ENCODE results near the gene POR.
"Not testable (repeated sequence)": the region's sequence is repeated elsewhere in the genome, so short reads cannot be mapped to it uniquely, and the experiment has no call there.

The POR gene

DNA sequence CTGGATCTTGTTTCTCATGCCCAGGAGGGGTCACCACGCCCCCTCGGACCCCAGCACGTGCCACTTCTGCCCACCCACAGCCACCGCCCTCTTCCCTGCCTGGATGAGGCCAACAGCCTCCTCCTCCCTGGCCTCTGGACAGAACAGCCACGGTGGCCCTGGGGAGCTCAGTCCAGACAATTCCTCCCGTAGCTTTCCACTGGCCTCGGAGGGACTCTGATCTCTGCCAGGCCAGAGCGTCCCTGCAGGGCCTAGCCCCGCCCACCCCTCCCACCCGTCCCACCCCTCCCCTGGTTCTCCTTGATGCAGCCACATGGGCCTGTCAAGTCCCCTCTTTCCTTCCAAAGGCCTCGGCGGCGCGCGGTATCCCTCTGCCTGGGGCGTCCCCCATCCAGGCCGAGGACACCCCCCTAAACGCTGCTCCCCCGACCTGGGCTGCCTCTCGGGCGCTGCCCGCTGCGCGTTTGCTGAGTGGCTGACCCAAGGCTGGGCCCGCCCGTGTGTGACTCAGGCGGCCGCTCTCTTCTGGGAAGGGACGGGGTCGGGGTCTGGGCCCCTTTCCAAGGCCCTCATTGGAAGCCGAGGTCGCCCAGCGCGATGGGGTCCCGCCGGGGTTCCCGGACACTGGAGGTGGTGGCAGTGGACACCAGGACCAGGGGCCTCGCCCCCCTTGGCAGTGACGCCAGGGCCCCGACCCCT, 78.9 kb downstream of the POR start:
- DNase-seq, result peak; percentile 3

DNA sequence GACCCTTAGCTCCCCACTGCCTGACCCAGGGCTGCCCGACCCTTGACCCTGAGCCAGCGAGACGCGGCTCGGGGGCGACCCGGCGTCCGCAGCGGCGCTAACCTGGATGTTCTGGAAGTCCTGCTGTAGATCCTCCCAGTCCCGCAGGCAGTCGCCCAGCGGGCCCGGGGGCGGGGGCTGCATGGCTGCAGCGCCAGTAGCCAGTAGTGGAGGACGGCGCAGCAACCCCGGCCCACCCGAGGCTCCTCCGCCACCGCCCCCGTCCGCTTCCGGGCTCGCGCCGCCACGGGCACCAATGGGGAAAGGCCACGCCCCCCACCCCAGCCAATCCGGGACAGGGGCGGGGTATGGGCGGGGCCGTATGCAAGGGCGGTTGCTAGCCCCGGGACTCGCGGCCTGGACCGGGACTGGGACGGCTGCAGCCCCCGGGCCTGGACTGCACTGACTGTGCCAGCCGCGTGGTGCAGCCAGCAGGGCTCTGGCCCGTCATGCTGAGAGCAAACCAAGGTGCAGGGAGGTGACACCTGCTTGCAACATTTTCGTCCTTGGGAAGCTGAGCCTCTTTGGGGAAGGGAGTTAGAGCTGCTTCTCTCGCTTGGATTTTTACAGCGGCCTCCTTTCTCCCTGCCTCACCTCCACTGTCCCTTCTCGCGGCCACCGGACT, 79.6 kb downstream of the POR start, which contains the start of gene TMEM120A:
Gene TMEM120A, minus strand, starts transcription at position 208 of the 664 bp plus-strand sequence. Its CDS starts 25 bp downstream, at position 183.
- peak; percentile 85 for DNase-seq

GRCh38 chr7:75995052-75995471, 80.1 kb downstream of the POR start:
- no peak for DNase-seq

DNA sequence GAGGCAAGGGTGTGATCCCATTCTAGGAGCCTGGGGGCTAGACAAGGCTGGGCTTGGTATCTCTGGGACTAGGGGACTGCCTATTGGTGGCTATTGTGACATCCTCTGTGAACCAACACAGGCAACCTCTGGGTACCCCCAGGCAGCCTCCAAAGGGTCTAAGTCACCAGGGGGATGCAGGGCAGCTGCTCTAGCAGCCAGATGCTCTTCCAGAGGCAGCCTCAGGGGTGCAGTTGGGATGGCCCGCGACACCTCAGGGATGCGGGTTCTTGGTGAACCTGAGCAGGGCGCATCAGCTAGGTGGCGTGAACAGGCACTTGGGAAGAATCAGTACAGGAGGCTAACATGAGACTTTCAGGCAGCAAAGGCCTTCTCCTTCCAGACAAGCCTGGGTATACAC, 81.0 kb downstream of the POR start:
- DNase-seq, result no peak

DNA sequence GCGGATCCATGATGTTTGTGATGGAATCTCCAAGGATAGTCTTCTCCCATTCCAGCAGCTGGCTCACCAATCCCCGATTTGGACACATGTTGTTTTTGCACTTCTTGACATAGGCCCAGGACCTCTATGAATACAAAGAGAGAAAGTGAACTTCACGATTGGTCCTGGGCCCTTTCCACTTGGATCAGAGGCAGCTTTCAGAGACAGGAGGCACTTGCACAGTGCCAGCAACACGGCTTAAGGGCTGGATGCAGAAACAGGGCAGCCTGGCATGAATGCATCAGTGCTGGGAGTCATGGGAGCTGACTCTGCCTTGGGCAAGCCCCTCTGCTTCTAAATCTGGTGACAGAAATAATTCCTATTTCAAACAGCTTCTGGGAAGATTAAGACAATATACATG, 81.5 kb downstream of the POR start:
- DNase-seq, result no peak

DNA sequence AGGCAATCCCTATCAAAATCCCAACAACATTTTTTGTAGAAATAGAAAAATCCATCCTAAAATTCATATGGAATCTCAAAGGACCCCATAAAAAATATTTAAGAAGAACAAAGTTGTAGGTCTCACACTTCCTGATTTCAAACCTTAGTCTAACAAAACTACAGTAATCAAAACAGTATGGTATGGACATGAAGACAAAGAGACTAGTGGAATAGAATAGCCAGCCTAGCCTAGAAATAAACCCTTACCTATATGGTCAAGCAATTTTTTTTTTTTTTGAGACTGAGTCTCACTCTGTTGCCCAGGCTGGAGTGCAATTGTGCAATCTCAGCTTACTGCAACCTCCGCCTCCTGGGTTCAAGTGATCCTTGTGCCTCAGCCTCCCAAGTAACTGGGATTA, 83.1 kb downstream of the POR start:
- DNase-seq, result no peak

- DNase-seq, result no peak
These were observed 85.6 kb downstream of the POR start for GRCh38 chr7:76000566-76000965.

DNA sequence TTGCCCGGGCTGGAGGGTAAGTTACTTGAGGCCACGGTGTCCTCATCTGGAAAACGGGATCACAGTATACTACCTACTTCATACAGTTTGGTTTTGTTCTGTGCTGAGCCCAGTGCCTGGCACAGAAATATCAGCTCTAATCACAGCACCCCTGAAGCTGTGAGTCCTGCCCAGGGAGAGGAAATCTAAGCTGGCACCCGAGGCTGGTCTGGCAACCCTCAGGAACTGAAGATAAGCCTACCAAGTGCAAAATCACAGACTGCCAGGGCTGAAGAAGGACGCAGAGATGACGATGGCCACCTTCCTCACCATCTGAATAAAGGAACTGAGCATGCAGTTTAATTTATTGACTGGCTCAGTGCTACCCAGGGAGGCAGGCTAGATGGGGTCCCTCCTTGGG, 87.2 kb downstream of the POR start:
- no peak for DNase-seq

- DNase-seq, result no peak
These were observed 87.9 kb downstream of the POR start for GRCh38 chr7:76002822-76003221.

GRCh38 chr7:76003351-76003750, 88.4 kb downstream of the POR start:
- DNase-seq, result no peak

- not testable (repeated sequence) for DNase-seq
These were observed 90.0 kb downstream of the POR start for GRCh38 chr7:76005004-76005403.

DNA sequence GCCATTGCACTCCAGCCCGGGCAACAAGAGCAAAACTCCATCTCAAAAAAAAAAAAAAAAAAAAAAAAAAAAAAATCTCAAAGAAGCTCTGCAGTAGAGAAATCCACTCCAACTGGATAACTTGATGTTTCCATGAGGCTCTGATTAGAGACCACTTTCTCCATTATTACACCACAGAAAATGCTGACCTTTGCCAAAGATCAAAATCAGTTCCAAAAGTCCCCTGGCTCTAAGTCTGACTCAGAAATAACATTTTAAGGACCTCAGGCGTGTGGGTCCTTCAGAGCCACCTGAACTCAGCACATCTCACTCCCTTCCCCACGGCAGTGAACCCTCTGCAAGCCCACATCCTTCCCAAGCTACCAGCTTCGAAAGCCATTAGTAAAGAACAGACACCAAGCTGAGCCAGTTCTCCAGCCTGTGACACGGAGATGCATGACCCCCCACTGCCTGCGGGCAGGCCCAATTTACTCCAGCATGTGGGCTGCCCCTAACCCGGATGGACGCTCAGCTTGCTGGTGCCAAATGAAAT, 93.3 kb downstream of the POR start:
- DNase-seq, result no peak

- DNase-seq, result no peak
These were observed 95.0 kb downstream of the POR start for GRCh38 chr7:76009672-76010600.

DNA sequence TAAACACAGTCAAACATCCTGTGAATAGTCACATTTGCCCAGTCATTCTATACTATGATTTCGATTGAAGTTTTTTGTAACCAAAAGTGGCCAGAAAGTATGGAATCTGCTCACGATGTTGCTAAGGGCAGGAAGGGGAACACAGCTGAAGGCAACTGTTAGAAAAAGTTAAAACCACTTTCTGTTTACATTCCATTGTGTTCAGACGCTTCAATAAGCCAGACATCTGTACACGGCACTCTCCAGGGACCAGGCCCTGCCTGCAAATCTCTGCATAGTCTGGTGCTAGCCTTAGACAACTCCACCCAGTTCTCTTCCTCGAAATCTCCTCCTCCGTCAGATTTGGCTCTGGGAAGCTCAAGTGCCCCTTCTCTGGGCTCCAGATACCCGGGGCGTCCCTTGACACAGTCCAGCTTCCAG, 96.5 kb downstream of the POR start:
- DNase-seq, result no peak

GRCh38 chr7:76016191-76016947, 101.4 kb downstream of the POR start:
- no peak for DNase-seq

GRCh38 chr7:76018520-76018919, 103.6 kb downstream of the POR start:
- not testable (repeated sequence) for DNase-seq

GRCh38 chr7:76020031-76020714, 105.2 kb downstream of the POR start:
- DNase-seq, result peak; percentile 60

DNA sequence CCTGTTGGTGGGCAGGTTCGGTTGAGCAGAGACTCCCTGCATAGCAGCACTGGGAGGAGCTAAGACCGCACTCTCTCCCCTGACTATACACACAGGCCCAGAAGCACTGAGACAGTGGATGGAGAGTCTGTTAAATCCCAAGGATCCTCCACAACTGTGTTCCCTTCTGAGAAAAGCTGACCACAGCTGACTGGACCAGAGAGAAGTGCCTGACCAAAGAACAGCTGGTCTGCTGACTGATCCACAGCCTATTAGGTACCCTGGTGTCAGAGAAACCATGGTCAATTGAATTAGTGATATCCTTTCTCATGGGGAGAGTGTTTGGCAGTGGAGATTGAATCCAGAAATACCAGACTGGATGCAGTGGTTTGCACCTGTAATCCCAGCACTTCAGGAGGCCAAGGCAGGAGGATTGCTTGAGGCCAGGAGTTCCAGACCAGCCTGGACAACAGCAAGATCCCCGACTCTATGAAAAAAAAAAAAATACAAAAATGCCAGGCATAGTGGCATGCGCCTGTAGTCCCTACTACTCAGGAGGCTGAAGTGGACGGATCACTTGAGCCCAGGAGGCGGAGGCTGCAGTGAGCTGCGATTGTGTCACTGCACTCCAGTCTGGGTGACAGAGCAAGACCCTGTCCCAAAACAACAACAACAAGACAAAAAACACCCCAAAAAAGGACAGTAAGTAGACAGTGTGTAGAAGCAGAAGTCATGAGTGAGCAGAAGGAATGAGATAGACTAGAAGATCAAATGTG, 107.2 kb downstream of the POR start:
- DNase-seq, result no peak

DNA sequence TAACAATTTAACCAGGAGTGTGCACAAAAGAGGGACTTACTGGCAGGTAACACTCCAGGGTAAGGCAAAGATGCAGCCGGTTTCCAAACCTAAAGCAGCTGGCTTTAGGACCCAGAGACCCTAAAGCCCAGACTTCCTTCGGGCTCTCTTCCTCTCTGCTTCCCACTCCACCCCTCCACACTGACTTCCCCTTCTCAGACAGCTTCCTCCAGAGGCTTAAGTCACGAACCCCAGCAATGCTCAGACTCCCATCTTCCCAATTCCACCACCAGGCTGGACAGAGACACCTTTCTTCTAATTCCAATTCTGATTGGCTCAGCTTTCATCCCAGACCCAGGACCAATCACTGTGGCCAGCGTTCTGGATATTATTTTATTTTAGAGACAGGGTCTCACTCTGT, 108.0 kb downstream of the POR start:
- no peak for DNase-seq

DNA sequence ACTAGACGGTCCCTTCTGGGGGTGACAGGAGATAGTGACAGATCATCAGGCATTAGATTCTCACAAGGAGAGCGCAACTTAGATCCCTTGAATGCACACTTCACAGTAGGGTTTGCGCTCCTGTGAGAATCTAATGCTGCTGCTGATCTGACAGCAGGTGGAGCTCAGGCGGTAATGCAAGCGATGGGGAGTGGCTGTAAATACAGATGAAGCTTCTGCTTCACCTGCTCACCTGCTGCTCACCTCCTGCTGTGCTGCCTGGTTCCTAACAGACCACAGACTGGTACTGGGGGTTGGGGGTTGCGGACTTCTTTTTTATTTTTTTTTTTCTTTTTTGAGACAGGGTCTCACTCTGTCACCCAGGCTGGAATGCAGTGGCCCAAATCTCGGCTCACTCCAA, 114.7 kb downstream of the POR start:
- not testable (repeated sequence) for DNase-seq

GRCh38 chr7:76031964-76032363, 117.0 kb downstream of the POR start:
- DNase-seq, result no peak
